Measurements from ENCODE around the gene LRRIQ4.

LRRIQ4 gene

DNA sequence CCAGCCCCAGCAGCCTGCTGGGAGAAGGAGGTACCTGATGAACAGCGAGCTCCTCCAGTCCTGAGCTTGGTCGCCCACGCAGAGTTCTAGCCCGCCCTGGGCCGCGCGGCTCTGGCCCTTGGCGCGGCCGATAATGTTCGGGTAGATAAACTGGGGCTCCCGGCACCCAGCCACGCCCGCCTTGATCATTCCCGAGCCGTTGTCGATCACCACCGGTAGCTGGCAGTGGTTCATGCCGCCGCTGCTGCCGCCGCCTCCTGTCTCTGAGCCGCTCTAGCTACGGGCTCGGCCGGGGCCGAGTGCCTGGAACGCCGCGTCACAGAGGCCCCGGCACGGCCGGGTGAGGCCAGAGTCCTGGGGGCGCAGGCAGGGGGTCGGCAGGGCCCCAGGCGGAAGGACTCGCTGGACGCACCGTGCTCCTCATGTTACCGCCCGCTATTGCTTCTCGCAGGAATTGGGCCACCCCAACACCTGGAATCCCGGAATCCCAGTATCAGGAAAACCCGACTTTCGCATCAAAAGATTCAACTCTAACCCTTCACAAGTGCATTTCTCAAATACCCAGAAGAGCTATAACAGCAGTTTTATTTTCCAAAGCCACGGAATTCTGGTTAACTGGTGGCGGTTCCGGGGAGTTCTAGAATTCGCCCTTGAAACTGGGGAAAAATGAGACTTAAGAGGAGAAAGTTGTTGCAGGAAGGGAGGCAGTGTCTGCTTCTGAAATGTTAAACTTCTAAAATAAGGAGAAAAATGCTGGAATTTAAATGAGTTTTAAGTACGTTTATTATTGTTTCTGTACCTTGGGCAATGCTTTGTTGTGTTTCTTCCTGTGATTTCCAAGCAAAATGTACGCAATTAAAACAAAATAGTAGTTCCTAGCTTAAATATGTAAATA is 43.1 kb upstream of the LRRIQ4 start, which contains the start of gene ACTRT3:
Gene ACTRT3 (minus strand): TSS at position 275 of the 895 bp plus-strand sequence. CDS start 41 bp downstream, at position 234.
- TF ChIP-seq, protein P1, sequence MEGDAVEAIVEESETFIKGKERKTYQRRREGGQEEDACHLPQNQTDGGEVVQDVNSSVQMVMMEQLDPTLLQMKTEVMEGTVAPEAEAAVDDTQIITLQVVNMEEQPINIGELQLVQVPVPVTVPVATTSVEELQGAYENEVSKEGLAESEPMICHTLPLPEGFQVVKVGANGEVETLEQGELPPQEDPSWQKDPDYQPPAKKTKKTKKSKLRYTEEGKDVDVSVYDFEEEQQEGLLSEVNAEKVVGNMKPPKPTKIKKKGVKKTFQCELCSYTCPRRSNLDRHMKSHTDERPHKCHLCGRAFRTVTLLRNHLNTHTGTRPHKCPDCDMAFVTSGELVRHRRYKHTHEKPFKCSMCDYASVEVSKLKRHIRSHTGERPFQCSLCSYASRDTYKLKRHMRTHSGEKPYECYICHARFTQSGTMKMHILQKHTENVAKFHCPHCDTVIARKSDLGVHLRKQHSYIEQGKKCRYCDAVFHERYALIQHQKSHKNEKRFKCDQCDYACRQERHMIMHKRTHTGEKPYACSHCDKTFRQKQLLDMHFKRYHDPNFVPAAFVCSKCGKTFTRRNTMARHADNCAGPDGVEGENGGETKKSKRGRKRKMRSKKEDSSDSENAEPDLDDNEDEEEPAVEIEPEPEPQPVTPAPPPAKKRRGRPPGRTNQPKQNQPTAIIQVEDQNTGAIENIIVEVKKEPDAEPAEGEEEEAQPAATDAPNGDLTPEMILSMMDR (IDR thresholded peaks at IDR 0.05; ENCODE audit: low read length): peak; percentile 11; the same call in 1 of the 2 replicates
- no peak for TF ChIP-seq EZH2 (IDR thresholded peaks at IDR 0.05; ENCODE audit: borderline replicate concordance, low read length)
- peaks cover 18% of the 10 kb centered on the region for H3K4me1 ChIP-seq (ENCODE audit: insufficient read depth, low read length, severe bottlenecking)
- no peaks in the 10 kb centered on the region for H4K20me1 ChIP-seq (ENCODE audit: insufficient read depth, low read length)
- peaks cover 43% of the 10 kb centered on the region for H3F3A ChIP-seq (ENCODE audit: insufficient read depth, low read length)
- no peaks in the 10 kb centered on the region for H3K9me3 ChIP-seq (ENCODE audit: low read length)
- H3K4me2 ChIP-seq (ENCODE audit: low read length): peak within 1 kb of the TSS; percentile 72
- peak within 1 kb of the TSS; percentile 64 for H3K4me3 ChIP-seq (ENCODE audit: low read depth, low read length, poor library complexity, severe bottlenecking)
- H3K27me3 ChIP-seq (ENCODE audit: insufficient read depth, low read length): no peaks in the 10 kb centered on the region
- no peaks in the 10 kb centered on the region for H3K9me2 ChIP-seq (ENCODE audit: low read depth, low read length)
- H3K36me3 ChIP-seq (ENCODE audit: insufficient read depth, low read length): peaks cover 4% of the 10 kb centered on the region; the same call in 1 of the 2 replicates
- H2AFZ ChIP-seq (ENCODE audit: low read length): peak within 1 kb of the TSS; percentile 91
- peak within 1 kb of the TSS; percentile 79 for H3K27ac ChIP-seq (ENCODE audit: low read depth, low read length, poor library complexity, severe bottlenecking)
- H3K79me2 ChIP-seq (ENCODE audit: insufficient read depth, low read length): peaks cover 12% of the 10 kb centered on the region
- H3K9ac ChIP-seq (ENCODE audit: low read length): peak within 1 kb of the TSS; percentile 73

DNA sequence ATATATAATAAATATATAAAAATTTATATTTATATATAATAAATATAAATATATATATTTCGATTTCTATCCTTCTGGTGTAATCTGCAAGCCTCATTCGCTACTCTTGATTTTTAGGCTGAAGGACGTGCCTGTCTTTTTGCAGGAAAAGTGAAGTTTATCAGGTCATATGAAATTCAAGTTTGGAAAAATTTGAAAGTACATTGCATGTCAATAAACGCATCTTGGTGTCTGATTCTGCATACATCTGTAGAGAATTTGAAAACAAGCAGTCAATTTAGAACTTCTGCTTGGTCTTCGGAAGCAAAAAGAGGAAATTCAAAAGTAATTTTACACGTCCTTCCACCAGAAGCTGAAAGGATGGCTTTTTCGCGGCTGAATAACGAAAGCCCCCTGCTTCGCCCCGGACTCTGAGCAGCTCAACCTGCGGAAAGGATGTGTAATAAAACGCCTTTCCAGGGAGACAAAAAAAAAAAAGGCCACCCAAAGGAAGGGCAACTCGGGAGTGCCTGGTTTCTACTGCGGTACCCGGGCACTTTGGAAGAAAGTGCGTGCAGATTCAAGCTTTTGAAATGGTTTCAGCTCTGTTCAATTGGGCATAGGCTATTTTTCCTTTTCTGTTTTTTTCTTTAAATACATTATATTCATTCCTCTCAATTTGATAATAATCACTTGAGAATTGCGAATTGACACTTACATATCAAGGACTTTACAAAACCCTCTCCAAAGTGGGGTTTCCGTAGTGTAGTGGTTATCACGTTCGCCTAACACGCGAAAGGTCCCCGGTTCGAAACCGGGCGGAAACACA is 41.0 kb upstream of the LRRIQ4 start:
- Histone ChIP-seq H3K9me3 (ENCODE audit: low read length) (no peaks in the 10 kb centered on the region), H3F3A (ENCODE audit: insufficient read depth, low read length) (peaks cover 34% of the 10 kb centered on the region), H3K36me3 (ENCODE audit: insufficient read depth, low read length) (peaks cover 25% of the 10 kb centered on the region)

DNA sequence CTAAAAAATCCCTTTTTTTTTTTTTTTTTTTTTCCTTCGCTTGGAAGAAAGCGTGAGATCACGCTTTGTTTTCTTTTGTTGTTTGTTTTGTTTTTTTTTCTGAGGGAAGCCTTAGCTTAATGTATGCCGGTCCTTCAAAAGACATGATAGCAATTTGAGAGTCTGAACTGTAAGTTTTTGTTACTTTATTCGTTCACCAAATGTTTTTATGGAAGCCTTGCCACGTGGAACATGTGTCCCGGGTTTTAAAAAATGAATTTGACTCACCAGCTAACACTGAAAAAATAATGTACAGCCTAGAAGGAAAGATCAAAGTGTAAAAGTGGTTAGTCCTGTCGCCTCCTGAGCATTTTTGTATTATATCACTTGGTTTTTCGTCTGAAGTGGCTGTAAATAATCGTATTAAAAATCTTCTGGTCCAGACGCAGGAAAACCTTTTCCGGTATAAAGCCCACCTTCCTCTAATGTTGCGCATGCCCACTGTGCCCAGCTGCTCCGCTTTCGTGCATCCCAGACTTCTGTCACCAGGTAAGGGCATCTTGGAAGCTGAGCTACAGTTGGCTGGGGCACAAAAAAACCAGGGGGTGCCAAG is 40.3 kb upstream of the LRRIQ4 start:
- Histone ChIP-seq H3K79me2 (ENCODE audit: insufficient read depth, low read length) (peaks cover 28% of the 10 kb centered on the region), H3K4me3 (ENCODE audit: low read depth, low read length, poor library complexity, severe bottlenecking) (peak overlapping the region; percentile 71), H3K9me3 (ENCODE audit: low read length) (no peaks in the 10 kb centered on the region), H3K36me3 (ENCODE audit: insufficient read depth, low read length) (peaks cover 32% of the 10 kb centered on the region), H4K20me1 (ENCODE audit: insufficient read depth, low read length) (no peaks in the 10 kb centered on the region), H3K4me2 (ENCODE audit: low read length) (peak overlapping the region; percentile 82), H3K27me3 (ENCODE audit: insufficient read depth, low read length) (no peaks in the 10 kb centered on the region), H3K27ac (ENCODE audit: low read depth, low read length, poor library complexity, severe bottlenecking) (peak overlapping the region; percentile 95), H3F3A (ENCODE audit: insufficient read depth, low read length) (peaks cover 27% of the 10 kb centered on the region), H3K9me2 (ENCODE audit: low read depth, low read length) (no peaks in the 10 kb centered on the region), H3K4me1 (ENCODE audit: insufficient read depth, low read length, severe bottlenecking) (peaks cover 27% of the 10 kb centered on the region), H2AFZ (ENCODE audit: low read length) (no peak overlapping the region), H3K9ac (ENCODE audit: low read length) (peak overlapping the region; percentile 82)
- TF ChIP-seq, protein P1 (IDR thresholded peaks at IDR 0.05; ENCODE audit: low read length): no peak
- no peak for TF ChIP-seq EZH2 (IDR thresholded peaks at IDR 0.05; ENCODE audit: borderline replicate concordance, low read length)

More for the DNA sequence above, 41.0 kb upstream of the LRRIQ4 start:
- H3K4me3 ChIP-seq (ENCODE audit: low read depth, low read length, poor library complexity, severe bottlenecking): peak overlapping the region; percentile 71
- TF ChIP-seq, protein P1 (IDR thresholded peaks at IDR 0.05; ENCODE audit: low read length): no peak
- no peak for TF ChIP-seq EZH2 (IDR thresholded peaks at IDR 0.05; ENCODE audit: borderline replicate concordance, low read length)
- H3K9me2 ChIP-seq (ENCODE audit: low read depth, low read length): no peaks in the 10 kb centered on the region
- H2AFZ ChIP-seq (ENCODE audit: low read length): peak overlapping the region; percentile 86
- H3K4me1 ChIP-seq (ENCODE audit: insufficient read depth, low read length, severe bottlenecking): peaks cover 27% of the 10 kb centered on the region
- peak overlapping the region; percentile 95 for H3K27ac ChIP-seq (ENCODE audit: low read depth, low read length, poor library complexity, severe bottlenecking)
- peak overlapping the region; percentile 82 for H3K9ac ChIP-seq (ENCODE audit: low read length)
- no peaks in the 10 kb centered on the region for H3K27me3 ChIP-seq (ENCODE audit: insufficient read depth, low read length)
- H4K20me1 ChIP-seq (ENCODE audit: insufficient read depth, low read length): no peaks in the 10 kb centered on the region
- H3K79me2 ChIP-seq (ENCODE audit: insufficient read depth, low read length): peaks cover 28% of the 10 kb centered on the region
- H3K4me2 ChIP-seq (ENCODE audit: low read length): peak overlapping the region; percentile 82

Measured in OCI-LY1 (cell line).